HG03439 (cell line): Measurements from ENCODE around the gene ETFA.
A peak's percentile ranks its signal among the peaks of the same experiment; 100 is the strongest.

Source experiments
- ATAC-seq: cut with Tn5 transposase; IDR thresholded peaks from one replicate; pipeline ENCODE4 v1.9.1; 2021; ENCODE audit warnings: mild to moderate bottlenecking, moderate library complexity; ENCODE audit not compliant: unreplicated experiment

The ETFA gene

DNA sequence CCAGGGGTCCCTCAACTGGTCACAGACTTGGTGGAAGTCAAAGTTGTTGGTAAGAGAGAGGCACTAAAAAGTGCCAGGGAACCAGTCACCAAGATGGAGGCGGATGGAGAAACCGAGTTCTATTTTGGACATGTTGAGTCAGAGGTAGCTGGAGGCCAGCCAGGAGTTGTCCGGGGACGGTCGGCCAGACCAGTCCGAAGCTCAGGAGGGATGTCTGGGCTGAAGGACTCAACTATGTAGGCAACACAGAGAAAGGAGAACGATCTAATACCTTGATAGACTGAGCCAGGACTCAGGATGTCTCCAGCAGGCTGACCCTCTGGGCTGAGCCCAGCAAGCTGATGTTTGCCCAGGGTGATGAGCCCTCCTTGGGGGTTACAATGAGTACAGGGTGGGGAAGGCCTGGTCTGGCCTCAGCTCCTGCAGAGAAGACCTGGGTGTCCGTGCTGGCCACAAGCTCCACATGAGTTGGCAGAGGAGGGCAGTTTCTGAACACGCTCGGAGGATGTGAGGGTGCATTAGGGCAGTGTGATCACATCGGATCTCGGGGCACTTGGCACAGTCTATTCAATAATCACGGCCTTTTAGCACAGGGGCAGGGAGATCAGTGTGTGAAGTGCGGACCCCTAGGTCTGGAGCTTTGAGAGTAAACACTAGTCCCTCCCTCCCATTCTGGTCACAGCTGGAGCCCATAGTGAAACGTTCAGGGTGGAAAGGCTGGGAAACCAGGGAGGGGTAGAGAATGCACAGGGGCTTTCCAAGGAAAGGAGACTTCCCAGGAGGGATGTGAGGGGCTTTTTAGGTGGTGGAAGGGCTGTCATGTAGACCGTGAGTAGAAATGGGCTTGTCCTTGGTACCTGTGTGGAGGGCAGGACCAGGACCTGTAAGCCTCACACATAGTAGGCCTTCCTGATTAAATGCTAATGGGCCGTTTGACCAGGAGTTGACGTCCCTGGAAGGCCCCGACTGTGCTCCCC, 111.9 kb downstream of the ETFA start:
- ATAC-seq = no peak

DNA sequence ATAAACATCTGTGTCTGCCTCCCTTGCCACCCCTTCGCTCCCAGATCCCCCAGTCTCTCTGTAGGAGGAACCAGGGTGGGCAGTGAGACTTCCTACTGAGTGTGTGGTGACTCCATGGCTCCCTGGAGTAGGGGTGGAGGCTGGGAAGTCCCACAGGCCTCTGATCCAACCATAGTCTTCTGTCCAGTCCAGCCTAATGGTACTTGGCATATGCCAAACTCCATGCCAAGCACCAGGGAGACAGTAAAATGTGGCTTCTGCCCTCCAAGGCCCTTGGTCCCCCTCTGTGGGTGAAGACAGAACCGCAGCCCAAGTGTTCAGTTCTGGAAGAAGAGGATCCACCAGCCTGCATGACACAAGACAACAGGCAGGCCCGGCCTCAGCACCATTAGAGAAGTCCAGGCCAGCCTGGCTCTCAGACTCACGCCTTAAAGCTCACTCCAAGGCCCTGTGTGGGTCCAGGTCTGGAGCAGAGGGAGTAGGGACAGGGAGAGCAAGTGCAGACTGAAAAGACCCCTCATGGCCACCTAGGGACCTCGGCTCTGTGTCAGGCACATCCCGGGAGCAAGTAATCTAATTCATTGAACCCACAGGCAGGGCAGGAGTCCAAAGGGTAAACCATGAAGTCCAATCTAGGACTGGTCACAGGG, 112.7 kb downstream of the ETFA start:
- ATAC-seq = no peak

DNA sequence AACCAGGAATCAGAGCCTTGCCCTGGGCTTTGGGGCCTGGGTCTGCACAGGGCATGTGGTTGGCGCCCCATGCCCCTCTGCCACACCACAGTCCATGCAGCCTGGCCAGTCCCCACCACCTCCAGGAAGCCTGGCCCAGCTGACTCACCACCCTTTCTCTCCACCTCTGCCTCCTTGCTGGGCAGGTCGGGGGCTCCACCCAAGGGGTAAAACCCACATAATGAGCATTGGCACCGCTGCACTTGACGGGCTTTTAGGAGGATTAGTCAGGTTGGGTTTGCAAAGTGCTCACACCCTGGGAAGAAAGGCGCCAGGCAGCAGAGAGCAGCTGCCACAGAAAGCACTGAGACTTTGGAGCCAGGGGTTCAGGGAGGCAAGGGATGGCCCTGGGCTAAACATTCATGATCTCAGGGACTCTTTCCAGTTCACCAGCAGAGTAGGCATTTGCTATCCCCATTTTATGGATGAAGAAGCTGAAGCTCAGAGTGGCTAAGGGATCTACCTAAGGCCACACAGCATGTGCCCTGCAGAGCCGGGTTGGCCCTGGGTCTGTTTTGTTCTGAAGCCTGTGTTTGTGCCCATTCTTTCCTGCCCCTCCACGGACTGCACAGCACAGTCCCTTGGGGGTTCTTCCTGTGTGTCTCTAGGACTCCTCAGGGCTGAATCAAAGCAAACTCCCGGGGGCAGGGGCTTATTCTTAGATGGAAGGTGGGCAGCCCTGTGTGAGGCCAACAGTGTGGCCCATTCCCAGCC, 113.4 kb downstream of the ETFA start:
- ATAC-seq = no peak

DNA sequence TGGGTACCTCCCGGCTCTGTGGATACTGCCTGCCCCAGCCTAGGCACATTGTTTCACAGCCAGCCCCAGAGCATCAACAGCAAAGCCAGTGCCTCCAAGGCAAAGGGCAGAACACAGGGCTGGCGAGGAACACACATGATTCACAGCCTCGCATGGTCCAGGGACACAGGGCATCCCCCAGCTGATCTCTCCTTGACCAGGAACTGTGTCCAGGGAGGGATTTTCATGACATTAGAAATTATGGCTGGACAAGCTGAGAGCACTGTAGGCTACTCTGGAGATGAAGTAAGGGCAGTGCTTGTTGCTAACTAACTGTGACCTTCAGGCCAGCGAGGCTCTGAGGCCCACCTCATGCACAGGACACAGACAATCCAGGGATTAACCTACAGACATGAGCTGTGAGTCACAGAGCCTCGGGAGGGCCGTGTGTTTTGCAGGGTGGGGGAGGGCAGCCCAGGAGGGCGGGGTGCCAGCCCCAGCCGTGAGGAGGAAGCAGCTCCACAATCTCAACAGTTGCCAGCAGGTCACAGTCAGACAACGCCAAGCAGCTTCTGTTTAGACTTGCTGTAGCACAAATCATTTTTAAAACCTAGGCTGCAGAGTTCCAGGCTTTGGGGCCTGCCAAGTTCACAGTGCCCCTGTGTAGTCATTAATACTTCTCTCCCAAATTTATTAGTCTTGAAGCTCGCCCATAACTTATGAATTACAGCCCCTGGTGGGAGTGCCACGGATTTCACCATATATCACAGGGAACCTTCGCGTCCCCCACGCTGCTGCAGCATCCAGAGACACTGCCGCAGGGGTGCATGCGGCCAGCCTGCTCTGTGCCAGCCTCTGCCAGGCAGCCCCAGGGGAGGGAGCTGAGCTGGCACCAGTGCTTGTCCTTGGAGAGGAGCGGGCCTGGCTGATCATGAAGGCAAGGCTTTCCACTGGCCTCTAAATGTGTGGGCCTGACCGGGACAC, 114.7 kb downstream of the ETFA start:
- no peak for ATAC-seq

DNA sequence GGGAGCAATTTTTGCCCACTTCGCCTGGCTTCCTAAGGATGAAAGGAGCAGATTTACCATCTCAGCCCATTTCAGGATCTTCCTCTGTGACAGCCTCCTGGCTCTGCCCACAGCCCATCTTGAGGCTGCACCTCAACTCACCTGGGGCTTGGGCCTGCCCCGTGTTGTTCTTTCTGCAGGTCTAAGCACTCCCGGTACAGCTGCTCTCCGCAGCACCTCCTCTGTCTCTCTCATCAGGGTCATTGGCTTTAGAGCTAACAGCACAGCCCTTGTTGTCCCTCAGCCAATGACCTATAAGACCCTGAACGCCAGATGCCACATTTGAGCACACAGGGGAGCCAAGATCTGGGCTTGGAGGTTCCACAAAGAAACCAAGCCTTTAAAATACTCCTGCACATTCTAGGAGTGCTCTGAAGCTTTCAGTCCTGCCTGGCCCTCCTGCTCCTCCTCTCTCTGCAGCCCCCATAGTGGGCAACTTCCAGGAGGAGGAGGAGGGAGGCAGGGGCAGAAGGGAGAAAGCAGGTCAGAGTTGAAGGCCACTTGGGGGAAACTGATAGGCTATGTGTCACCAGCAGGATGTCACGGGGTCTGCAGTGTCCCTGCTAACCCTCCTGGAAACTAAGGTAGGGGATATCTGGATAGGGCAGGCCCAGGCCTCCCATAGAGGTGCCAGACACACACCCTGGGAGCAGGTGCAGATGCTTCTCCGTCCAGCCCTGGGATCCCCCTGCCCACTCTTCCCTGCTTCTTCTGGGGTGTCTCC, 115.6 kb downstream of the ETFA start:
- ATAC-seq = no peak

DNA sequence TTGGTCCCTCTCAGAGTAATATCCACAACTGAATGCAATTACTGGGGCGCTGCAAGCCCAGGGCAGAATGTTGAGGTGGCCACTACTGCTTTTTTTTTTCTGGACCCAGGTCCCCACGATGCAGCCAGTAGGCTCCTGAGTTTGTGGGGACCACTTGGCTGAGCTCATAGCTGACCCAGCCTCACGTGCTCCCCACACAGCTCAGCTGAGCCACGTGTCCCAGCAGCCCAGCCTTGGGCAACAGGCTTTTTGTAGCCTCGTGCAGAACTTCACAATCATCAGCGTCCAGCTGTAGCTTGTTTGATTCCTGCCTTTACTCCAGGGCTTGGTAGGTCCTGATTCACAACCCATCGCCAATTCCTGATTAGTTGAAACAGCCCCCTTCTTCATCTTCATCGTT, 117.3 kb downstream of the ETFA start:
- no peak for ATAC-seq

DNA sequence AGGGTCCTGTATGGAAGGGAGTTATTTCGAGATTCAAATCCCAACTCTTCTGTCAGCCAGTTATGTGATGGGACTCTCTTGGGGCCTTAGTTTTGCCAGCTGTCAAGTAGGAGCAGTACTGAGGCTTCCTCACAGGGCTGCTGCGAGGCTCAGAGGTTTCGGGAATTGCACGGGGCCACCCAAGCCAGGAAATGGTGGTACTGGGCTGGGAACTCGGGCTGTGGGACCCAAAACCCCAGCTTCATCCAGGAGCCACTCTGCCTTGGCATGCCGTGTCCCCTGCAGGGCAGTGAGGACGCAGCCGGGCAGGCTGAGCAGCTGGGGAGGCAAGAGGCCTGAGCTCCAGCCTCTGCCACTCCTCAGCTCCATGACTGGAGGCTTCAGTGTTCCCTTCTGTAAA, 118.6 kb downstream of the ETFA start:
- no peak for ATAC-seq

DNA sequence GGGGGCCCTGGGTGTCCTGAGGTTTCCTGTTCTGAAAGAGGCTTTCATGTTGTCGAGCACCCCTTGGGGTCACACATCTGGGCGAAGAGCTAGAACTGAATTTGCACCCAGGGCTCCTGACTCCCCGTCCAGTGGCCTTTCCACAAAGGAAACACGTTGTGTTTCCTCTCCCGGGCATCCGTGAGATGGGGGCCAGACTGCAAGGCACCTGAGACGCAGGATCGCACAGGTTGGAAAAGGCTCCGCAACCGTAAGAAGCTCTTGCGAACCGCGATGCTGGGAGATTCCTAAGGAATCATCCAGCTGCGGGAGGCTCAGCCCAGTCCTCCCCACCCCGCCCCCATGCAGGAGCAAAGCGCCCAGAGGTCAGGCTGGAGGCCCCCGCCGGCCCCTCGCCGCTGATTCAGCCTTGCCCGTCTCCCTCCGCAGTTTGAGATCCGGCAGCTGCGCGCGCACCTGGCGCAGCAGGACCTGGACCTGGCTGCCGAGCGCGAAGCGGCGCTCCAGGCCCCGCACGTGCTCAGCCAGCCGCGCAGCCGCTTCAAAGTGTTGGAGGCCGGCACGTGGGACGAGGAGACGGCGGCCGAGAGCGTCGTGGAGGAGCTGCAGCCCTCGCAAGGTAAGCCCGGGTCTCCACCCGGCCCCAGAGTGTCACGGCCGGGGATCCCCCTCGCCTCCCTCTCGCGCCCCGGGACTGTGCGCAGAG, 119.6 kb downstream of the ETFA start:
- ATAC-seq = no peak

DNA sequence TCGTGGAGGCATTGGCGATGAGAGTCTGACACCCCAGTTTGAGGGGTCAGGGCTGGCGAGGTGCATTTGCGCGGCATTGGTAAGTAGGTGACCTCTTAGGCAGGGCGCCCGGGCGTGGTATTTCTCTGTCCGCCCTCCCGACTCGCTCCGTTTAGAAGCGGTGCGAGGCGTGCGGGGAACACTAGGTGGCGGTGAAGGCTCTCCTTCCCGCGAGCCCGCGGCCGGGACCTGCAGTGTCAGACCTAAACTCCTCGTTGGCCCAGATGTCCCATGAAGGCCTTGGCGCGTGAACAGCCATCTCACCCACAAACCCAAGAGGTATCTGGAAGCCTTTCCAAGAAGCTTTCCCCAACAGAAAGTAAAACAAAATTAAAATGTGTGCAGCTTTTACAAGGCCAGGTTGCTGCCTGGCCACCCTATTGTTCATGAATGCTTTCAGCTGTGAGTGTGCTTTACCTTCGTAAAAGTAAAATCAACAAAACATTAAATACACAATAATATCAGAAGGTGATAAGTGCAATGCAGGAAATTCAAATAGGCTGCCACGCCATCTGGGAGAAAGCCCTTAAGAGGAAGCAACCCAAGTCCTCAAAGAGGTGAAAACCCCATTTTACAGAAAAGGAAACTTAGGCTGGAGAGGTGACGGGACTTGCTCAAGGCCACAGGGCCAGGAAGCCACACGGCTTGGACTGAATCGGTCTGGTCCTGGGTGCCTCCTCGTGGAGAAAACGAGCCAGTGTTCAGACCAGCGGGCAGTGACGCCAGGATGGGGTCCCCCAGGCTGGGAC, 120.3 kb downstream of the ETFA start:
- ATAC-seq = peak; percentile 62

DNA sequence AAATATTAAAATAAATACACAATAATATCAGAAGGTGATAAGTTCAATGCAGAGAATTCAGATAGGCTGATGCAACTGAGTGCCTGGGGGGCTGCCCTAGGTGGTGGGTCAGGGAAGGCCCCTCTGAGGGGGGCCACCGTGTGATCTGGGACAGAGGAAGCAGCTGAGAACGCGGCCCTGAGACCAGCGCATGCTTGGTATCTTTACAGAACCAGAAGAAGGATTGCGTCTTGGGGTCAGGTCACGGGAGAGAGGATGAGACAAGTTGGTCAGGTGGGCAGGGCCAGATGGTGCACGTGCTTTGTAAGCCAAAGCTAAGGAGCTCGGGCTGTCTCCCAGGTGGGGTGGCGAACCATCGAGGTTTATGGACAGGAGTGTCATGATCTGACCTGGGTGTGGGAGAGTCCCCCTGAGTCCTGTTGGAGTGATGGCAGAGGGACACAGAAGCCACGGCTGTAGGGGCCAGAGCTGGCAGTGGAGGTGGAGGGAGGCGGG, 121.2 kb downstream of the ETFA start:
- ATAC-seq = no peak

DNA sequence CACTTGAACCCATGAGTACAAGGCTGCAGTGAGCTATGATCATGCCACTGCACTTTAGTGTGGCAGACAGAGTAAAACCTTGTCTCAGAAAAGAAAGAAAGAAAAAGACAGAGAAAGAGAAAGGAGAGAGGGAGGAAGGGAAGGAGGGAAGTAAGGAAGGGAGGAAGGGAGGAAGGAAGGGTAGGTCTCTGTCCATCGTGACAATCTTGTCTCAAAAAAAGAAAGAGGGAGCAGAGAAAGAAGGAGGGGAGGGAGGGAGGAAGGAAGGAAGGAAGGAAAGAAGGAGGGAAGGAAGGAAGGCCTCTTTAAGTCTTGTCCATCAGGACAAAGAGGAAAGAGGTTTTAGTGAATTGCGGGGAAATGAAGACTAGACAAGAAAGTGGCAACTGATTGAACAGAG, 122.2 kb downstream of the ETFA start:
- ATAC-seq = no peak

DNA sequence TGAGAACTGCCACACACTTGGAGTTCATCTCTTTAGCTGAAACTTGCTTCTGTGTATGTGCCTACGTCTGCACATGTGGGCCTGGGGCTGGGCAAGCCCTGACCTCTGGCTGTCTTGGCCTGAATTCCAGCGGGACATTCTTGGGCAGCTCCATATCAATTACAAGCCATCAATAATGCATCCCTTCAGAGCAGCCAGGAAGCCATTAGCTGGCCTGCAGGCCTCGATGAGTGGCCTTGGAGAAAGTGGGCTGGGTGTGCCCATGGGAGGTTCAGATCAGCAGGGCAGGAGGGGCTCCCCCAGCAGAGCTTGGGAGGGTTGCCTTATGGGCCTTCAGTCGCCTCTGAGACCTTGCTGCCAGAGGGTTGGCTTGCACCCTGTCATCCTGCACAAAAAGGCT, 124.1 kb downstream of the ETFA start:
- no peak for ATAC-seq

DNA sequence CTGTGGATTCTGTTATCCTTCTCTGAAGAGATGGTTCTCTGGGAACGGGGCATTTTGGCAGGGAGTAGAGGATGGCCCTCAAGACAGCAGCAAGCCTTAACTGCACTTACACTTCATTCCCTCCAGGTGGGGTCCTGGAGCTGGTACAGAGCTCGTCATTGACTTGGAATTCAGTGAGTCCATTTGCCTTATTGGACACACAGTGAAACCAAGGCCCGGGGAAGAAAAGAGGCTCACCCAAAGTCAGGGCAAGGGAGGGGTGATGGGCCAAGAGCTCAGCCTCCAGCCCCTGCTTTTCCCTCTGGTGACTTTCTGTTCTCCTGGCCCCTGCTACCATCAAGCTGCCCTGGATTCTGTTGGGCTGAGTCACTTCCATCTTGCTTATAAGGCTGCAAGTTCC, 125.6 kb downstream of the ETFA start:
- no peak for ATAC-seq

DNA sequence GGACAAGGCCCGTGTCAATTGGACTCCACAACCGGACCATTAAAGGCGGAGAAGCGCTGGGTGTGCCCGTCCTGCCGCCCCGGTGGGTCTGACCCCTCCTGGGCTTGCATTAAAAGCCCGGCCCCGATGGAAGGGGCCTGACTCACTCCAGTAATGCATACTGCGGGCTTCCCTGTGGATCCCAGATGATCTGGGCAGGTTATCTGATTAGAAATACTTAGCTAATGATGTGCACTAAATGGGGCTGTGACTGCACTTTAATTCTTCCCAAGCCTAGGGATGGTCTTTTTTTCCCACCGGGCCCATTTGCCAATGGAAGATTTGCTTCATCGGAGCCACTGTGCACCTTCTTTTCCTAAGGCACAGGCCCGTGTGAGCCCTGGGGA, 126.6 kb downstream of the ETFA start:
- no peak for ATAC-seq

DNA sequence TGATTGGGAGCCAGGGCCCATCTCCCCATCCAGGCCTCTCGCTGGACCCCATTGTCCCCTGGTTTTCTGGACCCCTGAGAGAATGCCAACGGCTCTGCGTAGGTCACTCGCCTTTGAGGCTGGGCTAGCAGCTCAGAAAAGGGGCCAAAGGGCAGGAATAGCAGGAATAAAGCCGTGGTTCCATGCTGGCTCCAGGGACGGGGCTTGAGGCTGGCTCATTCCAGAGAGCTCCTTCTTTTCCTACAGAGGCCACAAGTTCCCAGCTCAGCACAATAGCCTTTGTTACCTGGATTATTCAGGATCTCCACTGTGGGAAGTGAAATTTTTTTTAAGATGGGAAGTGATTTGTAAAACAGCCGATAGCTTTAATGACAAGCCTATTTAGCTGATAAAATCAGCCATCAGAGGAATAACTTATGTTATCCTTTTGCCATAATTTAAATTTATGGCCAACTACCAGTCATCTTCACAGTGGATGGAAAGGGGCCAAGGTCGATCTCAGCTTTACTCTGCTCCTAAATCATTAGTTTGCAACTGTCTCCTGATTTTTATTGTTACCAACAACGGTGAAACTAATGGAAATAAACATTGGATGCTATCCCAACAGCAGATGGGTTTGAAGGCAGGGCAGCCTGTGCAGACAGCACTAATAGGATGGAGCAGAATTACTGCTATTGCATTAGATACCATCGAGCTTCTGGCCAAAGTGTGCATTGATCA, 127.2 kb downstream of the ETFA start:
- ATAC-seq = no peak

DNA sequence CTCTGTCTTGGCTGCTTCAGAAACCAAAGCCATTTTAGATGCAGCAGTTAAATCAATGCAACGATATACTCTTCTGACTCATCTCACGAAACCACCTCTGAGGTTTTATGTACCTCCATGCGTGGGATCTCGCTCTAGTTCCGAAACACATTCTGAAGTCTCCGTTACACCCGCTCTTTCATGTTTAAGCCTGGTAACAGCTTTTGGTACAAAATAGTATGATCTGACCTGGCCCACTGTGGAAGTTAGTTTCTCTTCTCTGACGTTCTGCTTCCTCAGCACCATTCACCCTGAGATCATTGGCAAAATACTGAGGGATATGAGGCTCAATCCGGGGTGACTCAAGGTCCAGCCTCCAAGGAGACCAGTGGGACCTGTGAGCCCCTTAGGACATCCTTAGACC, 129.6 kb downstream of the ETFA start:
- ATAC-seq = no peak

DNA sequence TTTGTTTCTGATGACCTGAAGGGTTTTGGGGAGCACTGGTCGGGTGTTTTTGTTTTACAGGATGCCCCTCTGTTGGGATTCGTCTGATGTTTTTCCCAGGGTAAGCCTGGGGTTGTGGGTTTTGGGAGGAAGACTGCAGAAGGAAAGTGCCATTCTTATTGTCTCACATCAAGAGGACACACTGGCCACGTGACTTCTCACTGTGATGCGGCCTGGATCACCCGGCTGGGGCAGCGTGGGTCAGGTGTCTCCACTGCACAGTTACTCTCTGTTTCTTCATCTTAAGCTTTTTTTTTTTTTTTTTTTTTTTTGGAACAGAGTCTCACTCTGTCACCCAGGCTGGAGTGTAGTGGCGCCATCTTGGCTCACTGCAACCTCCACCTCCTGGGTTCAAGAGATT, 130.9 kb downstream of the ETFA start:
- no peak for ATAC-seq

DNA sequence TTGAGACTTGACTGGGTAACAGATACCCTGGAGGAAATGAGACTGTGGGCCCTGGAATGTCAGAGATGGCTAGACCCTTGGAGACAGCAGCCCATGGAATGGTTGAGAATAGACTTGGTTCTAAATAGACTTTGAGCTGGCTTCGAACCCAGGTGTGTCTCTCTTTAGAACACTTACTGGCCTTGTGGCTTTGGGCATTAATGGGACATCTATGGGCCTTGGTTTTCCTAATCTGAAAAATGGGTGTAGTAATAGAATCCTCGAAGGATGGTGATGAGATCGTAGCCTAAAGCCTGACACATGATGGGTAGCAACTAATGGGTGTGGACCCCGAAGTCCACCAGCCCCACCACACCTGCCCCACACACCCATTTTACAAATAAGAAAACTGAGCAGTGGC, 132.2 kb downstream of the ETFA start:
- no peak for ATAC-seq
